Measurements from ENCODE around the gene TMEM9. TPM values are rescaled to one million over a fixed set of nuclear protein-coding genes. Genes with fewer than 3 reads are reported as not detected.

TMEM9 gene
- total RNA-seq, 4 donors from 2014 or later = 51.7 to 61.5 (median 56.7) TPM

GRCh38 chr1:201143726-201144635 lies 10.3 kb downstream of the TMEM9 start:
- H3K4me1 ChIP-seq = peaks cover 0 to 16% (median 0%) of the 10 kb centered on the region in 3 donors
- H3K36me3 ChIP-seq = peaks cover 0 to 100% of the 10 kb centered on the region in 2 donors
- no peak for ATAC-seq
- TF ChIP-seq, protein P1, sequence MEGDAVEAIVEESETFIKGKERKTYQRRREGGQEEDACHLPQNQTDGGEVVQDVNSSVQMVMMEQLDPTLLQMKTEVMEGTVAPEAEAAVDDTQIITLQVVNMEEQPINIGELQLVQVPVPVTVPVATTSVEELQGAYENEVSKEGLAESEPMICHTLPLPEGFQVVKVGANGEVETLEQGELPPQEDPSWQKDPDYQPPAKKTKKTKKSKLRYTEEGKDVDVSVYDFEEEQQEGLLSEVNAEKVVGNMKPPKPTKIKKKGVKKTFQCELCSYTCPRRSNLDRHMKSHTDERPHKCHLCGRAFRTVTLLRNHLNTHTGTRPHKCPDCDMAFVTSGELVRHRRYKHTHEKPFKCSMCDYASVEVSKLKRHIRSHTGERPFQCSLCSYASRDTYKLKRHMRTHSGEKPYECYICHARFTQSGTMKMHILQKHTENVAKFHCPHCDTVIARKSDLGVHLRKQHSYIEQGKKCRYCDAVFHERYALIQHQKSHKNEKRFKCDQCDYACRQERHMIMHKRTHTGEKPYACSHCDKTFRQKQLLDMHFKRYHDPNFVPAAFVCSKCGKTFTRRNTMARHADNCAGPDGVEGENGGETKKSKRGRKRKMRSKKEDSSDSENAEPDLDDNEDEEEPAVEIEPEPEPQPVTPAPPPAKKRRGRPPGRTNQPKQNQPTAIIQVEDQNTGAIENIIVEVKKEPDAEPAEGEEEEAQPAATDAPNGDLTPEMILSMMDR (IDR thresholded peaks at IDR 0.05) = no peak
- TF ChIP-seq POLR2A (IDR thresholded peaks at IDR 0.05) (no peak), EP300 (IDR thresholded peaks at IDR 0.05) (no peak), POLR2AphosphoS5 (IDR thresholded peaks at IDR 0.05) (no peak)
- 85 to 89% methylated on average over 7 to 11 of the region's 18 CpGs for WGBS, 2 donors (ENCODE audit: low coverage in 1 of 2)
- H3K27ac ChIP-seq = no peak overlapping the region
- H3K27me3 ChIP-seq = no peaks in the 10 kb centered on the region
- no peaks in the 10 kb centered on the region for H3K9me3 ChIP-seq
- no peak overlapping the region for H3K4me3 ChIP-seq

DNA sequence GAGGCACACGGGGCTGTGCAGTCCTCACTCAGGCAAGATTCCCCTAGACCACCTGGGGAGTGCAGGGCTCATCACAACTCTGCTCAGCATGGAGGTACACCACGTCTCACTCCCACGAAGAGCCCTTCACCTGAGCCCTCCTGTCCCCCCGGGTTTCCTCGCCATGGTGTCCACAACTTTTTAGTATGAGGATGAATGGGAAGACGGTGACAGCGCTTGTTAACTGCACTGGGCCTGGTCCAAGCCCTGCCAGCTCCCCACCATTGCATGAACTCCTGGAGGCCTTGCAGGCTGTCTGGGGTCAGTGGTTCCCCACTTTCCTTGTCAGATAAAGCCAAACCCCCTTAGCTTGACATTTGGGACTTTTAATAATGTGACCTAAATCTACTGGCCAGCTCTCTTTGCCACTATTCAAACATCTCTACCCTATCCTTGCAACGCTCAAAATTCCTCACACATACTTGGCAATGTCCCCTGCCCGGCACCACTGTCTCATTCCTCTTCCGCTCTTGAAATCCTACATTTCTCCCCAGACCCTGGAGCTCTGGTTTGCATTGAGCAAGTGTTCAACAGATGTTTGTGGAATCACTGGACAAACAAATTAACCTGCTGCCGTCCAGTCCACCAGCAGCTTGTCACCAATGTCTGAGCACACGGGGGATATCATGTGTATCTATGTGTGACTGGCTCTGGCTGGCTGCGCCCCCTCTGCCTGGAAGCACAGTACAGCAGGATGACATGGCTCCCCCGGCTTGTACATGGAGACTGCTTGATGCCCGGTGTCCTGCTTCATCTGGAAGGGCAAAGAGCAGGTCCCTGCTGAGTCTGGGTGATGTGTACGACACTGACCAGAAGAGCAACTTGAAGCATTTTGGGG lies 11.2 kb downstream of the TMEM9 start:
- no peak for ATAC-seq
- H3K36me3 ChIP-seq = peaks cover 0 to 95% of the 10 kb centered on the region in 2 donors

GRCh38 chr1:201142011-201142848 lies 12.0 kb downstream of the TMEM9 start:
- Histone ChIP-seq H3K4me3 (no peak overlapping the region), H3K9me3 (no peaks in the 10 kb centered on the region), H3K4me1 (peaks cover 0 to 33% (median 8%) of the 10 kb centered on the region in 3 donors), H3K27me3 (no peaks in the 10 kb centered on the region), H3K36me3 (peaks cover 0 to 87% of the 10 kb centered on the region in 2 donors), H3K27ac (no peak overlapping the region)
- peak; percentile 27 for ATAC-seq
- TF ChIP-seq POLR2AphosphoS5 (IDR thresholded peaks at IDR 0.05) = no peak
- no peak for TF ChIP-seq POLR2A (IDR thresholded peaks at IDR 0.05)
- no peak for TF ChIP-seq EP300 (IDR thresholded peaks at IDR 0.05)
- TF ChIP-seq, protein P1 (IDR thresholded peaks at IDR 0.05) = no peak
- WGBS, 2 donors (ENCODE audit: low coverage in 1 of 2) = 77% methylated on average over 10 of the region's 16 CpGs; no CpG with 5 or more reads in 1 of the 2 donors

More for the DNA sequence above, 11.2 kb downstream of the TMEM9 start:
- Histone ChIP-seq H3K4me1 (peaks cover 0 to 24% (median 4%) of the 10 kb centered on the region in 3 donors), H3K4me3 (no peak overlapping the region), H3K27ac (no peak overlapping the region), H3K9me3 (no peaks in the 10 kb centered on the region), H3K27me3 (no peaks in the 10 kb centered on the region)
- TF ChIP-seq, protein P1 (IDR thresholded peaks at IDR 0.05) = no peak
- TF ChIP-seq POLR2A (IDR thresholded peaks at IDR 0.05) = no peak
- TF ChIP-seq EP300 (IDR thresholded peaks at IDR 0.05) = no peak
- TF ChIP-seq POLR2AphosphoS5 (IDR thresholded peaks at IDR 0.05) = no peak
- 86 to 95% methylated on average over 4 to 11 of the region's 16 CpGs for WGBS, 2 donors (ENCODE audit: low coverage in 1 of 2)

DNA sequence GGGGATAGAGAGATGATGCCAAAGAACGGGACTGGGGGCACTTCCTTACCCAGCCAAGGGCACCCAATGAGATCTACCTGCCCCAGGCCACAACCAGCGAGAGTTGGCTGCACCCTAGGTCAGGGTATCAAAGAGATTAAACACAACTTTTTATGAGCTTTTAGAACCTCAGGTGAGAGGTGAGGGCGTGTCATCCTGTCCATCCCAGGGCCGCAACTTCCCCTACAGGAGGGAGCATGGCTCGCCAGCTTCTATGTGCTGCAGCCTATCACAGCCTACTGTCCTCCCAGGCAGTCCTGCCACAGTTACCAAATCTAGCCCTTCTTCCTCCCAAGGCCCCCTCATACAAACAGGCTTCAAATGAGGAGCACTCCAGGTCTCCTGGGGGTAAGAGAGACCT lies 12.9 kb downstream of the TMEM9 start:
- Histone ChIP-seq H3K36me3 (peaks cover 0 to 81% of the 10 kb centered on the region in 2 donors), H3K4me3 (no peak overlapping the region), H3K4me1 (peaks cover 0 to 41% (median 16%) of the 10 kb centered on the region in 3 donors), H3K9me3 (no peaks in the 10 kb centered on the region), H3K27ac (no peak overlapping the region), H3K27me3 (no peaks in the 10 kb centered on the region)
- no peak for TF ChIP-seq EP300 (IDR thresholded peaks at IDR 0.05)
- TF ChIP-seq, protein P1 (IDR thresholded peaks at IDR 0.05) = no peak
- TF ChIP-seq POLR2A (IDR thresholded peaks at IDR 0.05) = no peak
- no peak for TF ChIP-seq POLR2AphosphoS5 (IDR thresholded peaks at IDR 0.05)
- ATAC-seq = no peak
- WGBS, 2 donors (ENCODE audit: low coverage in 1 of 2) = 96 to 100% methylated on average over 1 to 4 of the region's 5 CpGs
